Liver (tissue), 9 donors: ENCODE data around the gene FOXI1. TPM values are rescaled to one million over a fixed set of nuclear protein-coding genes. Genes with fewer than 3 reads are reported as not detected.

Experiments used
- DNase-seq: peaks from one replicate; pipeline ENCODE4 v3.0.0-alpha.2; 2017; ENCODE audit warnings: low spot score
- H3K27ac ChIP-seq, 2 donors: one replicate each; pipeline ENCODE4 v1.7.0; 2013; ENCODE audit warnings: inconsistent platforms in 2 of 2, low read length in 2 of 2, control low read depth in 1 of 2, low read depth in 1 of 2, mild to moderate bottlenecking in 1 of 2
- H3K27me3 ChIP-seq, 4 donors: one replicate each; pipeline versions ENCODE4 v1.6.1 to v1.7.0; 2013; ENCODE audit warnings: low read length in 3 of 4, inconsistent platforms in 1 of 4, mild to moderate bottlenecking in 1 of 4, moderate library complexity in 1 of 4; ENCODE audit not compliant: control insufficient read depth in 4 of 4, insufficient read depth in 4 of 4
- H3K36me3 ChIP-seq, 4 donors: one replicate each; pipeline versions ENCODE4 v1.6.1 to v1.7.0; 2013; ENCODE audit warnings: low read length in 3 of 4, mild to moderate bottlenecking in 3 of 4, low read depth in 1 of 4, moderate library complexity in 1 of 4; ENCODE audit not compliant: control insufficient read depth in 4 of 4, insufficient read depth in 3 of 4
- H3K4me1 ChIP-seq, 4 donors: one replicate each; pipeline versions ENCODE4 v1.6.1 to v1.7.0; 2013; ENCODE audit warnings: low read length in 3 of 4, mild to moderate bottlenecking in 3 of 4, moderate library complexity in 1 of 4; ENCODE audit not compliant: control insufficient read depth in 4 of 4, insufficient read depth in 4 of 4
- H3K4me3 ChIP-seq, 3 donors: one replicate each; pipeline versions ENCODE4 v1.6.1 to v1.7.0; 2013; ENCODE audit warnings: low read length in 3 of 3, control low read depth in 1 of 3, low read depth in 1 of 3, mild to moderate bottlenecking in 1 of 3
- H3K9ac ChIP-seq, 2 donors: one replicate each; pipeline ENCODE4 v1.7.0; 2013; ENCODE audit warnings: low read length in 2 of 2, mild to moderate bottlenecking in 2 of 2, moderate library complexity in 2 of 2, control low read depth in 1 of 2, low read depth in 1 of 2
- H3K9me3 ChIP-seq, 4 donors: one replicate each; pipeline versions ENCODE4 v1.6.1 to v1.7.0; 2013; ENCODE audit warnings: low read length in 3 of 4; ENCODE audit not compliant: control insufficient read depth in 4 of 4
- CTCF ChIP-seq: fragments of 150-350 bp; IDR thresholded peaks from 2 replicates; pipeline ENCODE4 v1.5.1; 2017; ENCODE audit warnings: improper control_type of control experiment, low read depth, low read length; ENCODE audit not compliant: missing input control
- FOXA1 ChIP-seq: IDR thresholded peaks from 2 replicates; pipeline ENCODE4 v1.6.1; 2016; ENCODE audit warnings: antibody characterized with exemption
- HNF4G ChIP-seq: IDR thresholded peaks from 2 replicates; pipeline ENCODE4 v1.6.1; 2016; ENCODE audit warnings: antibody characterized with exemption
- NR2F2 ChIP-seq: IDR thresholded peaks from 2 replicates; pipeline ENCODE4 v1.6.1; 2016; ENCODE audit warnings: antibody characterized with exemption
- REST ChIP-seq: IDR thresholded peaks from 2 replicates; pipeline ENCODE4 v1.6.1; 2016; ENCODE audit warnings: antibody characterized with exemption, mild to moderate bottlenecking
- SP1 ChIP-seq: IDR thresholded peaks from 2 replicates; pipeline ENCODE4 v1.6.1; 2018; ENCODE audit warnings: antibody characterized with exemption, mild to moderate bottlenecking
- WGBS: extraction: QIAGEN DNeasy Blood & Tissue Kit; methylation state at CpG from one replicate; pipeline ENCODE4 v1.1.7; 2013; 5-methylcytosine and 5-hydroxymethylcytosine counted together
- polyA plus RNA-seq, 2 donors: library from polyadenylated mRNA; stranded (reverse) in 1 of 2; unstranded in 1 of 2; fragments of 200-250 nt in 1 of 2; fragments of >200 nt in 1 of 2; fragmentation: Nextera tagmentation in 1 of 2; extraction: Ambion mirVana in 1 of 2; gene quantifications; one replicate each; pipeline versions ENCODE4 v1.2.1 to v1.2.3, GENCODE V29; 2013 to 2015
- total RNA-seq, 2 donors: library from RNA; depleted of rRNA; stranded (reverse); fragments of >200 nt; gene quantifications; one replicate each; pipeline ENCODE4 v1.2.3, GENCODE V29; 2014
- donor health status: healthy.
- donor health status: healthy.
- donor health status: healthy.
- donor health status: healthy.
- donor health status: healthy.

The FOXI1 gene
- total and polyA plus RNA-seq, 4 donors, result not detected

DNA sequence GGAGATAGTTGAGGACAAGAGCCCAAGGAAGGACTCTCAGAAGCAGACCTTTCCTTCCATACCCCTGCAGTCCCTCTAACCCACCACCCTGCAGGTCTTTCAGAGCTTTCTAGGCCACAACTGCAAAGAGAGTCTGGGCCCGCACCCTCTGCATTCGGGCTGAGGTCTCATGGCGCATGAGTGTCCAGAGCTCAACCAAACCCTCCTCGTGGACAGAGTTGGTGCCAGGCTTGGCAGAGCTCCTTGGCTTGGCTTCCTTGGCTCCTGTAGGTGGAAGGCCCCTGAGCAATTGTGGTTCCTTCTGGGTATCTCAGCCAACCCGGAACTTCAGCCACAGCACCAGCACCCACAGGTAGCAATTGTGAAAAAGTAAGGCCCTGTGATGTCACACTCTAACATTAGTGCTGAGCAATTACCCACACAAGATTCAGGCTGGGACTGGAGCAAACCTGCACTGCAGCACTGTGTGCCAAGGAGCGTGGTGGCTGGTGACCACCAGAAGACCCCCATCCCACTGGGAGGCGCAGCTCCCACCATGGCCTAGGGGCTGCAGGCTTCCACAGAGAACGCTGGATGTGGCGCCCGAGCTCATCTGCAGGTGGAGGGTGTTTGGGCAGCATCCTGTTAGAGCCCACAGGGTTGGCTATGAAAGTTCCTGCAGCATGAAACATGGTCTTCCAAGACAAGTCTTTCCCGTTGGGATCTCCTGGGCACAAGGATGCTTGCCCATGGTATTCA, 38.8 kb downstream of the FOXI1 start:
- Histone ChIP-seq H3K27me3 (no peaks in the 10 kb centered on the region), H3K4me1 (no peaks in the 10 kb centered on the region), H3K9ac (no peak overlapping the region), H3K9me3 (no peaks in the 10 kb centered on the region), H3K4me3 (no peak overlapping the region), H3K36me3 (no peaks in the 10 kb centered on the region), H3K27ac (no peak overlapping the region)
- no peak for TF ChIP-seq FOXA1
- DNase-seq, result no peak
- WGBS, result 81% methylated on average over 11 of the region's 11 CpGs

- no peak overlapping the region for H3K4me3 ChIP-seq
- H3K36me3 ChIP-seq, result no peaks in the 10 kb centered on the region
- TF ChIP-seq REST (no peak), NR2F2 (no peak), CTCF (no peak), SP1 (no peak)
- no peaks in the 10 kb centered on the region for H3K27me3 ChIP-seq
- H3K9ac ChIP-seq, result no peak overlapping the region
- no peaks in the 10 kb centered on the region for H3K9me3 ChIP-seq
- WGBS, result 63% methylated on average over 4 of the region's 4 CpGs
- no peak for DNase-seq
- H3K27ac ChIP-seq, result no peak overlapping the region
- no peaks in the 10 kb centered on the region for H3K4me1 ChIP-seq
Observed at GRCh38 chr5:170145462-170145861, 39.8 kb downstream of the FOXI1 start.

DNA sequence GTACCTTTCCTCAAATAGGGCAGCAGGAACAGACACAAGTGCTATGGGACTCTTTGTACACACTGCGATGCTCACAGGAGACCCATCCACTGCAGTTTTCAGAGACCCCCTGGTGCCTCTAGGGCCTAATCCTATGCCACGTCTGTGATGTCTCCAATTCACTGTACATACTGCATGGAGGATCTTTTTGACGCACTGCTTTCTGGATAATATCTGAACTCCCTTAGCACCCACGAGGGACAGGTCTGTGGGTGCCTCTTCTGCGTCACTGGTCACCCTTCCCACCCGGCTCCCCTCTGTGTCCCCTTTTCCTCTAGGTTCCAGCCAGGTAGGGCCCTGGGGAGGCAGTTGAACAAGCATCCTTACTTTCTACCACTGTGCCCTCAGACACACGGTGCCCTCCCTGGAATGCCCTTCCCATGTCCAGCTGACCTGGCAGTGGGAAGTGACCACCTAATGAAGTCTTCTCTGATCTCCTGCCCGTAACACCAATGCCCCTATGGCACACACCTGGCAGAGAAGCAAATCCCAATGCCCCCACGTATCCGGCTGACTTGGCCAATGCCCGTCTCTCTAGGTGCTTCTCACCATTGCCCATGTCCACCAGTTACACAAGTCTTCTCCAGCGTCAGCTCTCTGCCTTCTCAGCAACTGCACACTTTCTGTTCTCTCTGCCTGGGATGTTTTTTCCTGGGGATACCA, 41.5 kb downstream of the FOXI1 start:
- TF ChIP-seq FOXA1, result no peak
- TF ChIP-seq HNF4G, result no peak
- Histone ChIP-seq H3K4me3 (no peak overlapping the region), H3K27me3 (no peaks in the 10 kb centered on the region), H3K9me3 (no peaks in the 10 kb centered on the region), H3K4me1 (no peaks in the 10 kb centered on the region), H3K36me3 (no peaks in the 10 kb centered on the region), H3K9ac (no peak overlapping the region), H3K27ac (no peak overlapping the region)
- no peak for DNase-seq
- 85% methylated on average over 12 of the region's 12 CpGs for WGBS
